Thoracic aorta (tissue), 2 donors: ENCODE results near the gene SMIM12. TPM values are rescaled to one million over a fixed set of nuclear protein-coding genes. Genes with fewer than 3 reads are reported as not detected.

Source experiments
- ATAC-seq: fragments of 150-250 bp; one replicate; pipeline ENCODE4 v1.8.0; 2017; ENCODE audit warnings: low read depth; ENCODE audit not compliant: insufficient number of reproducible peaks, low FRiP score
- DNase-seq: peaks from one replicate; pipeline ENCODE4 v3.0.0-alpha.2; 2020; ENCODE audit warnings: low spot score
- H3K27ac ChIP-seq, 2 donors: fragments of 200-600 bp; sonication (generic); 1 replicate in 1 of 2; 2 replicates in 1 of 2; pipeline ENCODE4 v1.5.1; 2016; ENCODE audit warnings: mild to moderate bottlenecking in 2 of 2, moderate library complexity in 2 of 2
- H3K27me3 ChIP-seq: fragments of 200-600 bp; sonication (generic); replicated peaks from 2 replicates; pipeline ENCODE4 v1.6.0; 2016; ENCODE audit warnings: mild to moderate bottlenecking; ENCODE audit not compliant: insufficient read depth
- H3K36me3 ChIP-seq: fragments of 200-600 bp; sonication (generic); one replicate; pipeline ENCODE4 v1.5.1; 2016
- H3K4me1 ChIP-seq, 2 donors: fragments of 200-600 bp; sonication (generic); 1 replicate in 1 of 2; 2 replicates in 1 of 2; pipeline versions ENCODE4 v1.5.1 to v1.6.0; 2016; ENCODE audit warnings: low read depth in 2 of 2, mild to moderate bottlenecking in 1 of 2; ENCODE audit not compliant: control insufficient read depth in 1 of 2
- H3K4me3 ChIP-seq: fragments of 200-600 bp; sonication (generic); 2 replicates; pipeline ENCODE4 v1.5.1; 2016; ENCODE audit warnings: mild to moderate bottlenecking
- H3K9me3 ChIP-seq: fragments of 200-600 bp; sonication (generic); 2 replicates; pipeline ENCODE4 v1.5.1; 2016
- CTCF ChIP-seq: fragments of 200-600 bp; sonication (generic); IDR thresholded peaks from one replicate; pipeline ENCODE4 v1.5.1; 2019; ENCODE audit warnings: antibody characterized with exemption
- total RNA-seq, 2 donors: library from RNA; depleted of rRNA; stranded (reverse); fragments of >200 nt; gene quantifications; one replicate each; pipeline versions ENCODE4 v1.1.0 to v1.2.3, GENCODE V29; 2016

Gene SMIM12
- total RNA-seq, 2 donors from 2014 or later = 30.1 to 33.5 TPM

DNA sequence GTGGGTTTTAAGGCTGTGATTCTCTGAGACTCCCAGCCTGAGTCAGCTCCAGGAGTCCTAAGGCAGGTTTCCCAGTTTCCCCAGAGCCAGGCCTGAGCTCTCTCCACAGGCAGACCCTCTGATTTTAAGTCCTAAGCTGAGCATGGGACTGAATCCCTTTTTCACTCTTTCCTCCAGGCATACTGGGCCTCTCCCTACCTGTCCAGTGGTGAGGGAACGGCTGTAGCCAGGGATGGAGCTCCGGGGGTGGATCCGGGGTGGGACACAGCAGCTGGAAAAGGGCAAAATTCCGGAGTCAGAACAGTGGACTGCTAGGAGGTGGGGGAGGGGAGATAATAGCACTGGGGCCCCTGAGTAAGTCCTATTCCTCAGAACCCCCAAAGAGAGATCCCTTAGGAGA lies 39.9 kb upstream of the SMIM12 start:
- Histone ChIP-seq H3K4me1 (peaks cover 0 to 9% of the 10 kb centered on the region in 2 donors), H3K4me3 (no peak overlapping the region), H3K27me3 (no peaks in the 10 kb centered on the region), H3K36me3 (no peaks in the 10 kb centered on the region), H3K27ac (no peak overlapping the region), H3K9me3 (no peaks in the 10 kb centered on the region)
- ATAC-seq (no peak), DNase-seq (no peak)
- TF ChIP-seq CTCF = no peak

GRCh38 chr1:34898330-34898761 lies 38.8 kb upstream of the SMIM12 start:
- H3K36me3 ChIP-seq = no peaks in the 10 kb centered on the region
- H3K27me3 ChIP-seq = no peaks in the 10 kb centered on the region
- H3K27ac ChIP-seq = no peak overlapping the region
- H3K4me3 ChIP-seq = no peak overlapping the region
- H3K4me1 ChIP-seq = peaks cover 0 to 9% of the 10 kb centered on the region in 2 donors
- ATAC-seq (no peak), DNase-seq (no peak)
- TF ChIP-seq CTCF = no peak
- no peaks in the 10 kb centered on the region for H3K9me3 ChIP-seq

- no peak for TF ChIP-seq CTCF
- no peak overlapping the region for H3K4me3 ChIP-seq
- DNase-seq (no peak), ATAC-seq (no peak)
- no peak overlapping the region for H3K27ac ChIP-seq
- no peaks in the 10 kb centered on the region for H3K36me3 ChIP-seq
- no peaks in the 10 kb centered on the region for H3K27me3 ChIP-seq
- H3K9me3 ChIP-seq = peaks cover 7% of the 10 kb centered on the region
- H3K4me1 ChIP-seq = peaks cover 0 to 9% of the 10 kb centered on the region in 2 donors
These were observed 37.1 kb upstream of the SMIM12 start for GRCh38 chr1:34896612-34897011.

GRCh38 chr1:34889705-34890104 lies 30.2 kb upstream of the SMIM12 start:
- peaks cover 0 to 8% of the 10 kb centered on the region in 2 donors for H3K4me1 ChIP-seq
- H3K27me3 ChIP-seq = peaks cover 7% of the 10 kb centered on the region
- peaks cover 7% of the 10 kb centered on the region for H3K9me3 ChIP-seq
- no peak for ATAC-seq
- no peak overlapping the region for H3K4me3 ChIP-seq
- H3K36me3 ChIP-seq = no peaks in the 10 kb centered on the region
- no peak overlapping the region for H3K27ac ChIP-seq
- no peak for TF ChIP-seq CTCF
- no peak for DNase-seq

- ATAC-seq = no peak
- Histone ChIP-seq H3K36me3 (no peaks in the 10 kb centered on the region), H3K27ac (no peak overlapping the region), H3K9me3 (peaks cover 7% of the 10 kb centered on the region), H3K27me3 (peaks cover 14% of the 10 kb centered on the region), H3K4me1 (peaks cover 0 to 8% of the 10 kb centered on the region in 2 donors), H3K4me3 (no peak overlapping the region)
- no peak for TF ChIP-seq CTCF
- DNase-seq = no peak
These were observed 28.0 kb upstream of the SMIM12 start for GRCh38 chr1:34887593-34887992.
